Measurements from ENCODE around the gene MEA1. TPM values are rescaled to one million over a fixed set of nuclear protein-coding genes. Genes with fewer than 3 reads are reported as not detected.
A peak's percentile ranks its signal among the peaks of the same experiment; 100 is the strongest.

The MEA1 gene
- total and polyA plus RNA-seq, 2 of the 4 experiments (the other 2 are of a cell fraction), result 116 to 126 TPM

GRCh38 chr6:43013843-43014433 lies at the start of gene MEA1, which contains the start of gene KLHDC3 (continued):
- TF ChIP-seq RFX5 (IDR thresholded peaks at IDR 0.05; ENCODE audit: low read depth, low read length) (no peak), MXI1 (IDR thresholded peaks at IDR 0.05; ENCODE audit: borderline replicate concordance, low read depth, low read length) (peak; percentile 98)

GRCh38 chr6:43062818-43063217 lies 49.1 kb upstream of the MEA1 start:
- H2BK120ac ChIP-seq (ENCODE audit: low read depth, low read length), result no peak overlapping the region
- CTCF ChIA-PET, result no interaction called here
- H3K27me3 ChIP-seq (ENCODE audit: control insufficient read depth, insufficient read depth, low read length), result no peaks in the 10 kb centered on the region
- no peaks in the 10 kb centered on the region for H4K20me1 ChIP-seq (ENCODE audit: insufficient read depth, low read length)
- no peak overlapping the region for H4K91ac ChIP-seq (ENCODE audit: insufficient read depth, low read depth, low read length)
- H3K4ac ChIP-seq (ENCODE audit: low read depth, low read length), result no peak overlapping the region
- H2BK5ac ChIP-seq (ENCODE audit: low read depth, low read length, poor library complexity, severe bottlenecking), result no peak overlapping the region
- no peak overlapping the region for H2BK15ac ChIP-seq (ENCODE audit: low read depth, low read length)
- in situ Hi-C loops (cut with MboI; ENCODE audit: low sequenced_read_pairs) (no loop called here), intact Hi-C loops (cut with micrococcal nuclease) (no loop called here), dilution Hi-C loops (cut with HindIII; ENCODE audit: low sequenced_read_pairs, unreplicated experiment) (no loop called here)
- no peak overlapping the region for H3K56ac ChIP-seq (ENCODE audit: extremely low read depth, insufficient read depth, low read length)
- peaks cover 9% of the 10 kb centered on the region; the same call in 1 of the 2 replicates for H3K4me1 ChIP-seq (ENCODE audit: control insufficient read depth, insufficient read depth, low read length)
- H3K27ac ChIP-seq (ENCODE audit: insufficient read depth, low read length), result no peak overlapping the region
- DNase-seq, result no peak
- H3K14ac ChIP-seq (replicated peaks; ENCODE audit: low read depth, low read length), result no peak overlapping the region
- no peak overlapping the region for H2AFZ ChIP-seq (replicated peaks; ENCODE audit: low read length, poor library complexity)
- no peak overlapping the region for H3K18ac ChIP-seq (ENCODE audit: low read depth, low read length)
- H3K9me3 ChIP-seq (ENCODE audit: control insufficient read depth, insufficient read depth, low read length), result no peaks in the 10 kb centered on the region
- H4K5ac ChIP-seq (ENCODE audit: low read depth, low read length), result no peak overlapping the region
- no peak overlapping the region for H3K4me3 ChIP-seq (ENCODE audit: insufficient read depth, low read depth, low read length)
- 93% methylated on average over 6 of the region's 12 CpGs; no CpG with 5 or more reads in 1 of the 2 experiments for WGBS, 2 experiments (ENCODE audit: extremely low coverage in 2 of 2, insufficient read length in 1 of 2)
- POLR2A ChIA-PET (ENCODE audit: unreplicated experiment), result no interaction called here
- no peak overlapping the region for H3K4me2 ChIP-seq (ENCODE audit: low read depth, low read length)
- no peak overlapping the region for H2BK20ac ChIP-seq (ENCODE audit: low read depth, low read length)
- BruUV-seq (replicated peaks), result no TSS peak
- peaks cover 18% of the 10 kb centered on the region for H3K36me3 ChIP-seq (ENCODE audit: control insufficient read depth, insufficient read depth, low read length)
- ATAC-seq (ENCODE audit: low read depth), result no peak
- H2AK5ac ChIP-seq (ENCODE audit: low read depth, low read length), result no peak overlapping the region
- H3K9me1 ChIP-seq (ENCODE audit: insufficient read depth, low read length), result peaks cover 8% of the 10 kb centered on the region; the same call in 1 of the 2 replicates
- H3K79me1 ChIP-seq (ENCODE audit: low read depth in 1 of 2, low read length in 2 of 2), result peaks cover 16 to 33% of the 10 kb centered on the region in 2 experiments
- no peak overlapping the region for H2AK9ac ChIP-seq (replicated peaks; ENCODE audit: low read depth, low read length, poor library complexity)
- H4K8ac ChIP-seq (ENCODE audit: low read depth in 2 of 2, low read length in 2 of 2), result no peak overlapping the region
- no peak overlapping the region for H3K9ac ChIP-seq (ENCODE audit: low read depth, low read length)
- no peak overlapping the region for H3K23ac ChIP-seq (ENCODE audit: low read depth, low read length)
- no peak for TF ChIP-seq NFE2L2 (IDR thresholded peaks at IDR 0.05; ENCODE audit: low read depth, low read length)
- no peak for TF ChIP-seq USF2 (IDR thresholded peaks at IDR 0.05; ENCODE audit: low read depth, low read length)
- TF ChIP-seq MAFK (IDR thresholded peaks at IDR 0.05; ENCODE audit: low read depth, low read length), result no peak
- no peak for TF ChIP-seq BHLHE40 (IDR thresholded peaks at IDR 0.05; ENCODE audit: low read depth, low read length)
- no peak for TF ChIP-seq ELK1 (IDR thresholded peaks at IDR 0.05; ENCODE audit: borderline replicate concordance, low read depth, low read length)
- TF ChIP-seq RCOR1 (IDR thresholded peaks at IDR 0.05; ENCODE audit: insufficient replicate concordance, low read length), result no peak
- TF ChIP-seq MAZ (IDR thresholded peaks at IDR 0.05; ENCODE audit: borderline replicate concordance, low read depth, low read length), result no peak
- TF ChIP-seq MXI1 (IDR thresholded peaks at IDR 0.05; ENCODE audit: borderline replicate concordance, low read depth, low read length), result no peak
- TF ChIP-seq FOS (IDR thresholded peaks at IDR 0.05; ENCODE audit: low read depth, low read length), result no peak
- TF ChIP-seq CEBPB (IDR thresholded peaks at IDR 0.05; ENCODE audit: low read depth, low read length), result no peak
- no peak for TF ChIP-seq CHD1 (IDR thresholded peaks at IDR 0.05; ENCODE audit: low read depth, low read length)
- no peak for TF ChIP-seq SMC3 (IDR thresholded peaks at IDR 0.05; ENCODE audit: low read depth, low read length)
- TF ChIP-seq RFX5 (IDR thresholded peaks at IDR 0.05; ENCODE audit: low read depth, low read length), result no peak
- TF ChIP-seq RAD21 (IDR thresholded peaks at IDR 0.05; ENCODE audit: low read length), result no peak

Data from IMR-90 (cell line).